SJCRH30 (cell line): ENCODE data around the gene IL25. TPM values are rescaled to one million over a fixed set of nuclear protein-coding genes. Genes with fewer than 3 reads are reported as not detected.

Experiments
- DNase-seq, 2 experiments: peaks; one replicate each; pipeline ENCODE4 v3.0.0-alpha.2; 2015 to 2020
- H3K27ac ChIP-seq: fragments of 250-450 bp; sonication (Bioruptor Pico); 2 replicates; pipeline ENCODE4 v1.5.1; 2020; ENCODE audit warnings: mild to moderate bottlenecking, moderate library complexity
- H3K27me3 ChIP-seq: fragments of 250-450 bp; sonication (Bioruptor Pico); 2 replicates; pipeline ENCODE4 v1.5.1; 2020; ENCODE audit warnings: mild to moderate bottlenecking, moderate library complexity
- H3K36me3 ChIP-seq: fragments of 250-450 bp; sonication (Bioruptor Pico); 2 replicates; pipeline ENCODE4 v1.5.1; 2020; ENCODE audit warnings: mild to moderate bottlenecking, moderate library complexity
- H3K4me1 ChIP-seq: fragments of 250-450 bp; sonication (Bioruptor Pico); 2 replicates; pipeline ENCODE4 v1.5.1; 2020; ENCODE audit warnings: mild to moderate bottlenecking, moderate library complexity
- H3K4me3 ChIP-seq: fragments of 250-450 bp; sonication (Bioruptor Pico); 2 replicates; pipeline ENCODE4 v1.5.1; 2020; ENCODE audit warnings: mild to moderate bottlenecking, moderate library complexity
- H3K9me3 ChIP-seq: fragments of 250-450 bp; sonication (Bioruptor Pico); replicated peaks from 2 replicates; pipeline ENCODE4 v1.5.1; 2020; ENCODE audit warnings: mild to moderate bottlenecking, moderate library complexity
- total RNA-seq: library from RNA; depleted of rRNA; stranded (reverse); fragments of >200 nt; shearing (Covaris generic); gene quantifications from 2 replicates; pipeline ENCODE4 v1.2.3, GENCODE V29; 2014

The IL25 gene
- total RNA-seq, 1 experiment from 2014 or later: not detected

- Histone ChIP-seq H3K9me3 (no peaks in the 10 kb centered on the region), H3K27me3 (0 out of 2 replicates have a peak, but pooled peaks cover 5% of the 10 kb centered on the region)
Measured at GRCh38 chr14:23401291-23401690, 28.7 kb downstream of the IL25 start.

GRCh38 chr14:23402296-23403138 is 29.9 kb downstream of the IL25 start:
- Histone ChIP-seq H3K4me1 (peaks cover 3% of the 10 kb centered on the region; the same call in 1 of the 2 replicates), H3K36me3 (no peaks in the 10 kb centered on the region), H3K27me3 (0 out of 2 replicates have a peak, but pooled peaks cover 7% of the 10 kb centered on the region), H3K27ac (no peak overlapping the region), H3K9me3 (no peaks in the 10 kb centered on the region), H3K4me3 (no peak overlapping the region)
- no peak for DNase-seq

More at GRCh38 chr14:23401291-23401690, 28.7 kb downstream of the IL25 start:
- Histone ChIP-seq H3K36me3 (no peaks in the 10 kb centered on the region), H3K27ac (no peak overlapping the region), H3K4me3 (no peak overlapping the region), H3K4me1 (peaks cover 2% of the 10 kb centered on the region; the same call in 1 of the 2 replicates)
- DNase-seq: no peak

GRCh38 chr14:23403139-23403438 is 30.5 kb downstream of the IL25 start:
- no peak overlapping the region for H3K4me3 ChIP-seq
- peaks cover 3% of the 10 kb centered on the region; the same call in 1 of the 2 replicates for H3K4me1 ChIP-seq
- DNase-seq: no peak
- H3K27me3 ChIP-seq: peaks cover 8% of the 10 kb centered on the region; the same call in 1 of the 2 replicates
- no peaks in the 10 kb centered on the region for H3K9me3 ChIP-seq
- H3K27ac ChIP-seq: no peak overlapping the region
- no peaks in the 10 kb centered on the region for H3K36me3 ChIP-seq

GRCh38 chr14:23403908-23404307 is 31.3 kb downstream of the IL25 start:
- H3K9me3 ChIP-seq: no peaks in the 10 kb centered on the region
- H3K4me1 ChIP-seq: peaks cover 3% of the 10 kb centered on the region; the same call in 1 of the 2 replicates
- no peak for DNase-seq
- peaks cover 11% of the 10 kb centered on the region; the same call in 1 of the 2 replicates for H3K27me3 ChIP-seq
- H3K36me3 ChIP-seq: no peaks in the 10 kb centered on the region
- no peak overlapping the region for H3K27ac ChIP-seq
- H3K4me3 ChIP-seq: no peak overlapping the region

- DNase-seq: no peak
- Histone ChIP-seq H3K27me3 (peaks cover 8% of the 10 kb centered on the region; the same call in 1 of the 2 replicates), H3K4me3 (no peak overlapping the region), H3K36me3 (no peaks in the 10 kb centered on the region), H3K27ac (no peak overlapping the region), H3K4me1 (peaks cover 3% of the 10 kb centered on the region; the same call in 1 of the 2 replicates), H3K9me3 (no peaks in the 10 kb centered on the region)
Measured at GRCh38 chr14:23404331-23404900, 31.8 kb downstream of the IL25 start.

GRCh38 chr14:23405096-23405495 is 32.5 kb downstream of the IL25 start:
- H3K4me1 ChIP-seq: peaks cover 3% of the 10 kb centered on the region; the same call in 1 of the 2 replicates
- peaks cover 6% of the 10 kb centered on the region; the same call in 1 of the 2 replicates for H3K27me3 ChIP-seq
- no peak overlapping the region for H3K27ac ChIP-seq
- no peak overlapping the region for H3K4me3 ChIP-seq
- no peak for DNase-seq
- no peaks in the 10 kb centered on the region for H3K36me3 ChIP-seq
- no peaks in the 10 kb centered on the region for H3K9me3 ChIP-seq

GRCh38 chr14:23405516-23406025 is 33.0 kb downstream of the IL25 start:
- Histone ChIP-seq H3K4me1 (peaks cover 3% of the 10 kb centered on the region; the same call in 1 of the 2 replicates), H3K36me3 (no peaks in the 10 kb centered on the region), H3K27me3 (peaks cover 6% of the 10 kb centered on the region; the same call in 1 of the 2 replicates), H3K4me3 (no peak overlapping the region), H3K9me3 (no peaks in the 10 kb centered on the region), H3K27ac (no peak overlapping the region)
- DNase-seq: no peak

GRCh38 chr14:23406244-23406643 is 33.6 kb downstream of the IL25 start:
- Histone ChIP-seq H3K27ac (no peak overlapping the region), H3K27me3 (peaks cover 10% of the 10 kb centered on the region; the same call in 1 of the 2 replicates), H3K36me3 (no peaks in the 10 kb centered on the region), H3K9me3 (no peaks in the 10 kb centered on the region), H3K4me3 (no peak overlapping the region), H3K4me1 (peaks cover 3% of the 10 kb centered on the region; the same call in 1 of the 2 replicates)
- DNase-seq: peak in 1 of 2 experiments; percentile 41

GRCh38 chr14:23406725-23407355 is 34.2 kb downstream of the IL25 start:
- no peak overlapping the region for H3K27ac ChIP-seq
- DNase-seq: no peak
- no peak overlapping the region for H3K4me3 ChIP-seq
- H3K4me1 ChIP-seq: peaks cover 3% of the 10 kb centered on the region; the same call in 1 of the 2 replicates
- H3K36me3 ChIP-seq: no peaks in the 10 kb centered on the region
- peaks cover 16% of the 10 kb centered on the region; the same call in 1 of the 2 replicates for H3K27me3 ChIP-seq
- H3K9me3 ChIP-seq: no peaks in the 10 kb centered on the region

- H3K27ac ChIP-seq: no peak within 1 kb of the TSS
- peaks cover 3% of the 10 kb centered on the region; the same call in 1 of the 2 replicates for H3K4me1 ChIP-seq
- peaks cover 18% of the 10 kb centered on the region; the same call in 1 of the 2 replicates for H3K27me3 ChIP-seq
- H3K4me3 ChIP-seq: no peak within 1 kb of the TSS
- no peak for DNase-seq
- H3K36me3 ChIP-seq: no peaks in the 10 kb centered on the region
- H3K9me3 ChIP-seq: no peaks in the 10 kb centered on the region
Measured at GRCh38 chr14:23407516-23408306, 35.1 kb downstream of the IL25 start, which contains the start of gene MYH6. MYH6 (minus strand) TSS chr14:23408273; CDS start chr14:23407223, 1,050 bp downstream.

GRCh38 chr14:23408307-23408630 is 35.7 kb downstream of the IL25 start:
- Histone ChIP-seq H3K9me3 (no peaks in the 10 kb centered on the region), H3K4me1 (peaks cover 3% of the 10 kb centered on the region; the same call in 1 of the 2 replicates), H3K36me3 (no peaks in the 10 kb centered on the region), H3K27me3 (peaks cover 18% of the 10 kb centered on the region; the same call in 1 of the 2 replicates), H3K27ac (no peak overlapping the region), H3K4me3 (no peak overlapping the region)
- no peak for DNase-seq

- no peak for DNase-seq
- Histone ChIP-seq H3K27me3 (peaks cover 18% of the 10 kb centered on the region; the same call in 1 of the 2 replicates), H3K27ac (no peak overlapping the region), H3K4me1 (peaks cover 3% of the 10 kb centered on the region; the same call in 1 of the 2 replicates), H3K36me3 (no peaks in the 10 kb centered on the region), H3K4me3 (no peak overlapping the region), H3K9me3 (no peaks in the 10 kb centered on the region)
Measured at GRCh38 chr14:23409475-23409874, 36.9 kb downstream of the IL25 start.

GRCh38 chr14:23409966-23410635 is 37.5 kb downstream of the IL25 start:
- H3K4me1 ChIP-seq: peaks cover 3% of the 10 kb centered on the region; the same call in 1 of the 2 replicates
- H3K27me3 ChIP-seq: peaks cover 18% of the 10 kb centered on the region; the same call in 1 of the 2 replicates
- H3K27ac ChIP-seq: no peak overlapping the region
- no peak overlapping the region for H3K4me3 ChIP-seq
- no peak for DNase-seq
- no peaks in the 10 kb centered on the region for H3K36me3 ChIP-seq
- no peaks in the 10 kb centered on the region for H3K9me3 ChIP-seq
